ENCODE results near the gene BTNL8. TPM values are rescaled to one million over a fixed set of nuclear protein-coding genes. Genes with fewer than 3 reads are reported as not detected.

The BTNL8 gene
- total RNA-seq, 1 experiment from 2014 or later, result 0.85 TPM

DNA sequence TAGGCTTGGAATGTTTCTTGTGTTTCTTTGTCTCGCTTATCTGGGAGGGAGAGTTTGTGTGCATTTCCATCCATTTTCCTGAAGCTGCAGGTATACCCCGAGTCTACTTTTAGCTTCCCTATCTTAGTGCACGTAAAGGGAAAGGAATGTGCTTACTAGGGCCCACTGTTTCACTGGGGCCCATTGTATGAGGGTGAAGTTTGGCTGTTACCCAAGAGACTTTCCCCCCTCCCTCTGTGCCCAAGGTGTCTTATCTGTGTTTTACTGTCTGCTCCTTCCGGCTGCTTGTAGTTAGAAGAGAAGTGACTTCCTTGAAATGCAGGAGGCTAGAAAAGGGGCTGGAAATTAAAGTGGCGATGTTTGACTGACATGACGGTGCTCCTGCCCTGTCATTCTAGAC is 77.6 kb downstream of the BTNL8 start:
- peaks cover 5% of the 10 kb centered on the region for H3K27me3 Mint-ChIP-seq (ENCODE audit: low read depth)

DNA sequence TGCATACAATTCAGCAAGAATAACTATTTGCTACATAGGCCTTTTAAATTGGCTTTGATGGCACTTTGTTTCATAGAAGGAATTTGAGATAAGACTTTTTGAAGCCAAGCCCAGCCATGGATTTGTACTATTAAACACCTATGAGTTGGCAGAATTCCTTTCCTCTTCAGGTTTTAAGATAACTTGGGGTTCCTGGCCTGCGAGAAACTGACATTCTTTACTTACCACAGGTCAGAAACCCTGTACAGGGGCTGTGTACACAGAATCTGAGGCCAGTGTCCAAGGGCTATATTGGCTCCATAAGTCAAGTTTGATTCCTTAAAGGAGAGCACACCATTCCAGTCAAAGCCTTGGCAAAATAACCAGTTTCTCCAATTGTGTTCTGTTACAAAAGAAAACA is 78.9 kb downstream of the BTNL8 start:
- H3K9me3 Mint-ChIP-seq, result peaks cover 42% of the 10 kb centered on the region
- H3K27me3 Mint-ChIP-seq (ENCODE audit: low read depth), result peaks cover 7% of the 10 kb centered on the region
- CTCF ChIA-PET, result no interaction called here
- no peak for DNase-seq (ENCODE audit: low spot score)
- peaks cover 14% of the 10 kb centered on the region; the same call in 1 of the 2 replicates for H3K36me3 Mint-ChIP-seq
- no peak overlapping the region for H3K4me3 Mint-ChIP-seq
- peaks cover 14% of the 10 kb centered on the region for H3K4me1 Mint-ChIP-seq
- no peak for TF ChIP-seq RELA (CRISPR knock-in tag; IDR thresholded peaks at IDR 0.05; ENCODE audit: borderline replicate concordance)
- TF ChIP-seq, protein P1, sequence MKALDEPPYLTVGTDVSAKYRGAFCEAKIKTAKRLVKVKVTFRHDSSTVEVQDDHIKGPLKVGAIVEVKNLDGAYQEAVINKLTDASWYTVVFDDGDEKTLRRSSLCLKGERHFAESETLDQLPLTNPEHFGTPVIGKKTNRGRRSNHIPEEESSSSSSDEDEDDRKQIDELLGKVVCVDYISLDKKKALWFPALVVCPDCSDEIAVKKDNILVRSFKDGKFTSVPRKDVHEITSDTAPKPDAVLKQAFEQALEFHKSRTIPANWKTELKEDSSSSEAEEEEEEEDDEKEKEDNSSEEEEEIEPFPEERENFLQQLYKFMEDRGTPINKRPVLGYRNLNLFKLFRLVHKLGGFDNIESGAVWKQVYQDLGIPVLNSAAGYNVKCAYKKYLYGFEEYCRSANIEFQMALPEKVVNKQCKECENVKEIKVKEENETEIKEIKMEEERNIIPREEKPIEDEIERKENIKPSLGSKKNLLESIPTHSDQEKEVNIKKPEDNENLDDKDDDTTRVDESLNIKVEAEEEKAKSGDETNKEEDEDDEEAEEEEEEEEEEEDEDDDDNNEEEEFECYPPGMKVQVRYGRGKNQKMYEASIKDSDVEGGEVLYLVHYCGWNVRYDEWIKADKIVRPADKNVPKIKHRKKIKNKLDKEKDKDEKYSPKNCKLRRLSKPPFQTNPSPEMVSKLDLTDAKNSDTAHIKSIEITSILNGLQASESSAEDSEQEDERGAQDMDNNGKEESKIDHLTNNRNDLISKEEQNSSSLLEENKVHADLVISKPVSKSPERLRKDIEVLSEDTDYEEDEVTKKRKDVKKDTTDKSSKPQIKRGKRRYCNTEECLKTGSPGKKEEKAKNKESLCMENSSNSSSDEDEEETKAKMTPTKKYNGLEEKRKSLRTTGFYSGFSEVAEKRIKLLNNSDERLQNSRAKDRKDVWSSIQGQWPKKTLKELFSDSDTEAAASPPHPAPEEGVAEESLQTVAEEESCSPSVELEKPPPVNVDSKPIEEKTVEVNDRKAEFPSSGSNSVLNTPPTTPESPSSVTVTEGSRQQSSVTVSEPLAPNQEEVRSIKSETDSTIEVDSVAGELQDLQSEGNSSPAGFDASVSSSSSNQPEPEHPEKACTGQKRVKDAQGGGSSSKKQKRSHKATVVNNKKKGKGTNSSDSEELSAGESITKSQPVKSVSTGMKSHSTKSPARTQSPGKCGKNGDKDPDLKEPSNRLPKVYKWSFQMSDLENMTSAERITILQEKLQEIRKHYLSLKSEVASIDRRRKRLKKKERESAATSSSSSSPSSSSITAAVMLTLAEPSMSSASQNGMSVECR (CRISPR knock-in tag; IDR thresholded peaks at IDR 0.05; ENCODE audit: borderline replicate concordance), result no peak
- TF ChIP-seq, protein P2, sequence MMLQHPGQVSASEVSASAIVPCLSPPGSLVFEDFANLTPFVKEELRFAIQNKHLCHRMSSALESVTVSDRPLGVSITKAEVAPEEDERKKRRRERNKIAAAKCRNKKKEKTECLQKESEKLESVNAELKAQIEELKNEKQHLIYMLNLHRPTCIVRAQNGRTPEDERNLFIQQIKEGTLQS (CRISPR knock-in tag; conservative IDR thresholded peaks at IDR 0.05), result no peak
- TF ChIP-seq, protein P3, sequence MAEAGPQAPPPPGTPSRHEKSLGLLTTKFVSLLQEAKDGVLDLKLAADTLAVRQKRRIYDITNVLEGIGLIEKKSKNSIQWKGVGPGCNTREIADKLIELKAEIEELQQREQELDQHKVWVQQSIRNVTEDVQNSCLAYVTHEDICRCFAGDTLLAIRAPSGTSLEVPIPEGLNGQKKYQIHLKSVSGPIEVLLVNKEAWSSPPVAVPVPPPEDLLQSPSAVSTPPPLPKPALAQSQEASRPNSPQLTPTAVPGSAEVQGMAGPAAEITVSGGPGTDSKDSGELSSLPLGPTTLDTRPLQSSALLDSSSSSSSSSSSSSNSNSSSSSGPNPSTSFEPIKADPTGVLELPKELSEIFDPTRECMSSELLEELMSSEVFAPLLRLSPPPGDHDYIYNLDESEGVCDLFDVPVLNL (CRISPR knock-in tag; IDR thresholded peaks at IDR 0.05; ENCODE audit: borderline replicate concordance, low read depth), result no peak
- TF ChIP-seq ETV6 (CRISPR knock-in tag; IDR thresholded peaks at IDR 0.05), result no peak
- no peak for TF ChIP-seq PRRX2 (CRISPR knock-in tag; IDR thresholded peaks at IDR 0.05)
- TF ChIP-seq, protein P4, sequence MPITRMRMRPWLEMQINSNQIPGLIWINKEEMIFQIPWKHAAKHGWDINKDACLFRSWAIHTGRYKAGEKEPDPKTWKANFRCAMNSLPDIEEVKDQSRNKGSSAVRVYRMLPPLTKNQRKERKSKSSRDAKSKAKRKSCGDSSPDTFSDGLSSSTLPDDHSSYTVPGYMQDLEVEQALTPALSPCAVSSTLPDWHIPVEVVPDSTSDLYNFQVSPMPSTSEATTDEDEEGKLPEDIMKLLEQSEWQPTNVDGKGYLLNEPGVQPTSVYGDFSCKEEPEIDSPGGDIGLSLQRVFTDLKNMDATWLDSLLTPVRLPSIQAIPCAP (CRISPR knock-in tag; IDR thresholded peaks at IDR 0.05), result no peak
- no peak for TF ChIP-seq ZNF423 (CRISPR knock-in tag; IDR thresholded peaks at IDR 0.05)
- TF ChIP-seq, protein P5, sequence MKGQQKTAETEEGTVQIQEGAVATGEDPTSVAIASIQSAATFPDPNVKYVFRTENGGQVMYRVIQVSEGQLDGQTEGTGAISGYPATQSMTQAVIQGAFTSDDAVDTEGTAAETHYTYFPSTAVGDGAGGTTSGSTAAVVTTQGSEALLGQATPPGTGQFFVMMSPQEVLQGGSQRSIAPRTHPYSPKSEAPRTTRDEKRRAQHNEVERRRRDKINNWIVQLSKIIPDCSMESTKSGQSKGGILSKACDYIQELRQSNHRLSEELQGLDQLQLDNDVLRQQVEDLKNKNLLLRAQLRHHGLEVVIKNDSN (CRISPR knock-in tag; IDR thresholded peaks at IDR 0.05), result no peak
- TF ChIP-seq ATF1 (CRISPR knock-in tag; IDR thresholded peaks at IDR 0.05), result no peak
- TF ChIP-seq, protein P6, sequence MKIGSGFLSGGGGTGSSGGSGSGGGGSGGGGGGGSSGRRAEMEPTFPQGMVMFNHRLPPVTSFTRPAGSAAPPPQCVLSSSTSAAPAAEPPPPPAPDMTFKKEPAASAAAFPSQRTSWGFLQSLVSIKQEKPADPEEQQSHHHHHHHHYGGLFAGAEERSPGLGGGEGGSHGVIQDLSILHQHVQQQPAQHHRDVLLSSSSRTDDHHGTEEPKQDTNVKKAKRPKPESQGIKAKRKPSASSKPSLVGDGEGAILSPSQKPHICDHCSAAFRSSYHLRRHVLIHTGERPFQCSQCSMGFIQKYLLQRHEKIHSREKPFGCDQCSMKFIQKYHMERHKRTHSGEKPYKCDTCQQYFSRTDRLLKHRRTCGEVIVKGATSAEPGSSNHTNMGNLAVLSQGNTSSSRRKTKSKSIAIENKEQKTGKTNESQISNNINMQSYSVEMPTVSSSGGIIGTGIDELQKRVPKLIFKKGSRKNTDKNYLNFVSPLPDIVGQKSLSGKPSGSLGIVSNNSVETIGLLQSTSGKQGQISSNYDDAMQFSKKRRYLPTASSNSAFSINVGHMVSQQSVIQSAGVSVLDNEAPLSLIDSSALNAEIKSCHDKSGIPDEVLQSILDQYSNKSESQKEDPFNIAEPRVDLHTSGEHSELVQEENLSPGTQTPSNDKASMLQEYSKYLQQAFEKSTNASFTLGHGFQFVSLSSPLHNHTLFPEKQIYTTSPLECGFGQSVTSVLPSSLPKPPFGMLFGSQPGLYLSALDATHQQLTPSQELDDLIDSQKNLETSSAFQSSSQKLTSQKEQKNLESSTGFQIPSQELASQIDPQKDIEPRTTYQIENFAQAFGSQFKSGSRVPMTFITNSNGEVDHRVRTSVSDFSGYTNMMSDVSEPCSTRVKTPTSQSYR (CRISPR knock-in tag; IDR thresholded peaks at IDR 0.05), result no peak
- TF ChIP-seq, protein P7, sequence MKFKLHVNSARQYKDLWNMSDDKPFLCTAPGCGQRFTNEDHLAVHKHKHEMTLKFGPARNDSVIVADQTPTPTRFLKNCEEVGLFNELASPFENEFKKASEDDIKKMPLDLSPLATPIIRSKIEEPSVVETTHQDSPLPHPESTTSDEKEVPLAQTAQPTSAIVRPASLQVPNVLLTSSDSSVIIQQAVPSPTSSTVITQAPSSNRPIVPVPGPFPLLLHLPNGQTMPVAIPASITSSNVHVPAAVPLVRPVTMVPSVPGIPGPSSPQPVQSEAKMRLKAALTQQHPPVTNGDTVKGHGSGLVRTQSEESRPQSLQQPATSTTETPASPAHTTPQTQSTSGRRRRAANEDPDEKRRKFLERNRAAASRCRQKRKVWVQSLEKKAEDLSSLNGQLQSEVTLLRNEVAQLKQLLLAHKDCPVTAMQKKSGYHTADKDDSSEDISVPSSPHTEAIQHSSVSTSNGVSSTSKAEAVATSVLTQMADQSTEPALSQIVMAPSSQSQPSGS (CRISPR knock-in tag; IDR thresholded peaks at IDR 0.05; ENCODE audit: borderline replicate concordance, low read depth), result no peak
- no peak for TF ChIP-seq ZNF396 (CRISPR knock-in tag; IDR thresholded peaks at IDR 0.05; ENCODE audit: borderline replicate concordance)
- TF ChIP-seq, protein P8, sequence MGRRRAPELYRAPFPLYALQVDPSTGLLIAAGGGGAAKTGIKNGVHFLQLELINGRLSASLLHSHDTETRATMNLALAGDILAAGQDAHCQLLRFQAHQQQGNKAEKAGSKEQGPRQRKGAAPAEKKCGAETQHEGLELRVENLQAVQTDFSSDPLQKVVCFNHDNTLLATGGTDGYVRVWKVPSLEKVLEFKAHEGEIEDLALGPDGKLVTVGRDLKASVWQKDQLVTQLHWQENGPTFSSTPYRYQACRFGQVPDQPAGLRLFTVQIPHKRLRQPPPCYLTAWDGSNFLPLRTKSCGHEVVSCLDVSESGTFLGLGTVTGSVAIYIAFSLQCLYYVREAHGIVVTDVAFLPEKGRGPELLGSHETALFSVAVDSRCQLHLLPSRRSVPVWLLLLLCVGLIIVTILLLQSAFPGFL (CRISPR knock-in tag; IDR thresholded peaks at IDR 0.05; ENCODE audit: borderline replicate concordance), result no peak
- TF ChIP-seq GRHL2 (CRISPR knock-in tag; IDR thresholded peaks at IDR 0.05; ENCODE audit: insufficient replicate concordance, severe bottlenecking), result no peak
- POLR2A ChIA-PET, result no interaction called here
- no peak for ATAC-seq
- no peak overlapping the region for H3K27ac Mint-ChIP-seq

More for the DNA sequence above, 77.6 kb downstream of the BTNL8 start:
- H3K36me3 Mint-ChIP-seq, result peaks cover 14% of the 10 kb centered on the region; the same call in 1 of the 2 replicates
- no peak overlapping the region for H3K27ac Mint-ChIP-seq
- peaks cover 54% of the 10 kb centered on the region for H3K9me3 Mint-ChIP-seq
- ATAC-seq (no peak), DNase-seq (ENCODE audit: low spot score) (no peak)
- CTCF ChIA-PET, result no interaction called here
- H3K4me3 Mint-ChIP-seq, result no peak overlapping the region
- peaks cover 6% of the 10 kb centered on the region for H3K4me1 Mint-ChIP-seq
- POLR2A ChIA-PET, result interaction anchor here (0.6 kb wide), 1 partner anchor 483 kb away, joined by 3 read pairs; no protein-coding TSS in a partner anchor
- no peak for TF ChIP-seq IRF2 (CRISPR knock-in tag; IDR thresholded peaks at IDR 0.05; ENCODE audit: borderline replicate concordance, low read depth)
- TF ChIP-seq NFATC4 (CRISPR knock-in tag; IDR thresholded peaks at IDR 0.05), result no peak
- TF ChIP-seq, protein P9, sequence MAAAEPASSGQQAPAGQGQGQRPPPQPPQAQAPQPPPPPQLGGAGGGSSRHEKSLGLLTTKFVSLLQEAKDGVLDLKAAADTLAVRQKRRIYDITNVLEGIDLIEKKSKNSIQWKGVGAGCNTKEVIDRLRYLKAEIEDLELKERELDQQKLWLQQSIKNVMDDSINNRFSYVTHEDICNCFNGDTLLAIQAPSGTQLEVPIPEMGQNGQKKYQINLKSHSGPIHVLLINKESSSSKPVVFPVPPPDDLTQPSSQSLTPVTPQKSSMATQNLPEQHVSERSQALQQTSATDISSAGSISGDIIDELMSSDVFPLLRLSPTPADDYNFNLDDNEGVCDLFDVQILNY (CRISPR knock-in tag; IDR thresholded peaks at IDR 0.05), result no peak
- TF ChIP-seq, protein P10, sequence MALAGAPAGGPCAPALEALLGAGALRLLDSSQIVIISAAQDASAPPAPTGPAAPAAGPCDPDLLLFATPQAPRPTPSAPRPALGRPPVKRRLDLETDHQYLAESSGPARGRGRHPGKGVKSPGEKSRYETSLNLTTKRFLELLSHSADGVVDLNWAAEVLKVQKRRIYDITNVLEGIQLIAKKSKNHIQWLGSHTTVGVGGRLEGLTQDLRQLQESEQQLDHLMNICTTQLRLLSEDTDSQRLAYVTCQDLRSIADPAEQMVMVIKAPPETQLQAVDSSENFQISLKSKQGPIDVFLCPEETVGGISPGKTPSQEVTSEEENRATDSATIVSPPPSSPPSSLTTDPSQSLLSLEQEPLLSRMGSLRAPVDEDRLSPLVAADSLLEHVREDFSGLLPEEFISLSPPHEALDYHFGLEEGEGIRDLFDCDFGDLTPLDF (CRISPR knock-in tag; IDR thresholded peaks at IDR 0.05), result no peak
